HCT116 (cell line): Measurements from ENCODE around the gene TBC1D30. TPM values are rescaled to one million over a fixed set of nuclear protein-coding genes. Genes with fewer than 3 reads are reported as not detected.

Source experiments
- ATAC-seq: fragments of 200-7000 bp; cut with Tn5 transposase; 2 replicates; pipeline ENCODE4 v1.9.1; 2020; ENCODE audit warnings: mild to moderate bottlenecking, moderate library complexity
- BruUV-seq: library from RNA; stranded (reverse); fragments of 400-500 nt; replicated peaks from 2 replicates; lab custom pipeline; 2021; lab: Mats Ljungman, UMichigan
- CTCF ChIA-PET: fragments of 300-600 bp; sonication (Branson Sonifier 250); formaldehyde crosslinking; loops from one replicate; lab custom pipeline; 2021; ENCODE audit warnings: antibody characterized with exemption; lab: Charles Lee
- POLR2A ChIA-PET: fragments of 300-600, 350-600 bp; sonication (Branson Sonifier 250); formaldehyde crosslinking; loops from one replicate; lab custom pipeline; 2021; ENCODE audit warnings: antibody characterized with exemption; lab: Charles Lee
- RAD21 ChIA-PET, 2 experiments: fragments of 300-600 bp; sonication (Branson Sonifier 250); formaldehyde crosslinking; loops; one replicate each; lab custom pipeline; 2023; ENCODE audit warnings: low total read pairs in 2 of 2; ENCODE audit not compliant: uncharacterized antibody in 2 of 2, unreplicated experiment in 2 of 2, low non-redundant PET in 1 of 2; lab: Charles Lee
- DNase-seq: peaks from one replicate; pipeline ENCODE4 v3.0.0-alpha.2; 2010; ENCODE audit warnings: low read depth, low spot score
- H2AFZ ChIP-seq: fragments of 200-600 bp; shearing (Covaris generic), sonication (generic); 2 replicates; pipeline ENCODE4 v1.6.1; 2017; ENCODE audit warnings: low read depth, mixed run types, mixed read lengths, antibody characterized with exemption, low read length; ENCODE audit not compliant: poor library complexity, severe bottlenecking
- H3K27ac ChIP-seq: 2 replicates; pipeline ENCODE4 v1.5.1; 2012; ENCODE audit warnings: low read depth, low read length
- H3K27me3 ChIP-seq: fragments of 200-600 bp; sonication (generic); 2 replicates; pipeline ENCODE4 v1.6.1; 2016; ENCODE audit warnings: mixed run types, low read length, mixed read lengths; ENCODE audit not compliant: insufficient read depth
- H3K36me3 ChIP-seq, 2 experiments: fragments of 200-500 bp in 1 of 2; fragments of 200-600 bp in 1 of 2; sonication (Bioruptor generic) in 1 of 2; sonication (generic) in 1 of 2; 2 replicates each; pipeline versions ENCODE4 v1.5.1 to v1.6.1; 2014 to 2016; ENCODE audit warnings: low read length in 2 of 2, inconsistent platforms in 1 of 2, mixed read lengths in 1 of 2, mixed run types in 1 of 2; ENCODE audit not compliant: insufficient read depth in 2 of 2, control insufficient read depth in 1 of 2
- H3K4me1 ChIP-seq, 2 experiments: fragments of 200-600 bp in 1 of 2; sonication (generic) in 1 of 2; 2 replicates each; pipeline versions ENCODE4 v1.5.1 to v1.6.1; 2012 to 2017; ENCODE audit warnings: low read length in 2 of 2, inconsistent platforms in 1 of 2, mild to moderate bottlenecking in 1 of 2, mixed read lengths in 1 of 2, mixed run types in 1 of 2, moderate library complexity in 1 of 2; ENCODE audit not compliant: insufficient read depth in 2 of 2, control insufficient read depth in 1 of 2
- H3K4me2 ChIP-seq: fragments of 200-600 bp; sonication (generic); 2 replicates; pipeline ENCODE4 v1.6.1; 2017; ENCODE audit warnings: mixed run types, low read length, mixed read lengths
- H3K4me3 ChIP-seq, 2 experiments: fragments of 200-600 bp in 1 of 2; sonication (generic) in 1 of 2; replicated peaks in 1 of 2; 2 replicates each; pipeline ENCODE4 v1.5.1; 2011 to 2016; ENCODE audit warnings: low read length in 2 of 2, control low read depth in 1 of 2, low read depth in 1 of 2, mild to moderate bottlenecking in 1 of 2, mixed read lengths in 1 of 2, mixed run types in 1 of 2
- H3K79me2 ChIP-seq: fragments of 200-600 bp; sonication (generic); 2 replicates; pipeline ENCODE4 v1.6.1; 2017; ENCODE audit warnings: mild to moderate bottlenecking, mixed run types, low read length, moderate library complexity, mixed read lengths; ENCODE audit not compliant: insufficient read depth
- H3K9ac ChIP-seq: fragments of 200-600 bp; sonication (generic); 2 replicates; pipeline ENCODE4 v1.6.1; 2016; ENCODE audit warnings: low read length, mixed read lengths
- H3K9me2 ChIP-seq: fragments of 200-600 bp; sonication (generic), shearing (Covaris generic); 2 replicates; pipeline ENCODE4 v1.6.1; 2017; ENCODE audit warnings: mixed run types, mild to moderate bottlenecking, moderate library complexity; ENCODE audit not compliant: insufficient read depth
- H3K9me3 ChIP-seq, 2 experiments: fragments of 200-500 bp in 1 of 2; fragments of 200-600 bp in 1 of 2; sonication (Bioruptor generic) in 1 of 2; sonication (generic) in 1 of 2; 2 replicates each; pipeline ENCODE4 v1.6.1; 2014 to 2017; ENCODE audit warnings: low read length in 2 of 2, mixed read lengths in 2 of 2, inconsistent platforms in 1 of 2, low read depth in 1 of 2, mild to moderate bottlenecking in 1 of 2, mixed run types in 1 of 2, moderate library complexity in 1 of 2; ENCODE audit not compliant: control insufficient read depth in 1 of 2, insufficient read depth in 1 of 2
- H4K20me1 ChIP-seq: fragments of 200-600 bp; sonication (generic), shearing (Covaris generic); 2 replicates; pipeline ENCODE4 v1.6.1; 2017; ENCODE audit warnings: mixed run types, mild to moderate bottlenecking, moderate library complexity; ENCODE audit not compliant: insufficient read depth
- CBX3 ChIP-seq: IDR thresholded peaks from 2 replicates; pipeline ENCODE4 v1.6.1; 2012; ENCODE audit warnings: low read depth
- CEBPB ChIP-seq: IDR thresholded peaks from 2 replicates; pipeline ENCODE4 v1.6.1; 2012; ENCODE audit warnings: low read depth
- EGR1 ChIP-seq: IDR thresholded peaks from 2 replicates; pipeline ENCODE4 v1.6.1; 2012; ENCODE audit warnings: low read depth
- ELF1 ChIP-seq: IDR thresholded peaks from 2 replicates; pipeline ENCODE4 v1.6.1; 2012; ENCODE audit warnings: low read depth, borderline replicate concordance
- EZH2 ChIP-seq: fragments of 200-600 bp; sonication (generic); IDR thresholded peaks from 2 replicates; pipeline ENCODE4 v1.6.1; 2017; ENCODE audit warnings: antibody characterized with exemption, mixed run types
- FOSL1 ChIP-seq: IDR thresholded peaks from 2 replicates; pipeline ENCODE4 v1.6.1; 2012; ENCODE audit warnings: low read depth
- JUND ChIP-seq: IDR thresholded peaks from 2 replicates; pipeline ENCODE4 v1.6.1; 2012
- POLR2A ChIP-seq: IDR thresholded peaks from 2 replicates; pipeline ENCODE4 v1.7.0; 2011; ENCODE audit warnings: borderline replicate concordance; ENCODE audit not compliant: insufficient read depth, insufficient read length; ENCODE audit errors: extremely low read depth
- POLR2AphosphoS5 ChIP-seq: IDR thresholded peaks from 2 replicates; pipeline ENCODE4 v1.6.1; 2011; ENCODE audit warnings: mild to moderate bottlenecking, low read depth, low read length, moderate library complexity
- RAD21 ChIP-seq: IDR thresholded peaks from 2 replicates; pipeline ENCODE4 v1.6.1; 2012; ENCODE audit warnings: low read depth, mild to moderate bottlenecking
- SIN3A ChIP-seq: IDR thresholded peaks from 2 replicates; pipeline ENCODE4 v1.6.1; 2012; ENCODE audit warnings: low read depth
- SP1 ChIP-seq: IDR thresholded peaks from 2 replicates; pipeline ENCODE4 v1.6.1; 2012; ENCODE audit warnings: low read depth
- TCF7L2 ChIP-seq: IDR thresholded peaks from 2 replicates; pipeline ENCODE4 v1.7.0; 2011; ENCODE audit warnings: borderline replicate concordance, inconsistent platforms; ENCODE audit not compliant: insufficient read depth, insufficient read length; ENCODE audit errors: extremely low read depth
- YY1 ChIP-seq: IDR thresholded peaks from 2 replicates; pipeline ENCODE4 v1.6.1; 2011; ENCODE audit warnings: low read length, low read depth, moderate library complexity, mild to moderate bottlenecking; ENCODE audit not compliant: insufficient replicate concordance; ENCODE audit errors: extremely low read depth
- intact Hi-C: fragments of 100-400 bp; cut with micrococcal nuclease; formaldehyde crosslinking; loops from 2 replicates; pipeline ENCODE4 v1.10.0; 2022
- total RNA-seq: library from RNA; stranded (reverse); gene quantifications from one replicate; pipeline ENCODE4 v1.2.1, GENCODE V29; 2021; ENCODE audit not compliant: unreplicated experiment
- TF ChIP-seq, protein P1 (sequence below): IDR thresholded peaks from 2 replicates; pipeline ENCODE4 v1.6.1; 2012
- TF ChIP-seq, protein P2 (sequence below): IDR thresholded peaks from 2 replicates; pipeline ENCODE4 v1.6.1; 2012
- TF ChIP-seq, protein P3 (sequence below), 3 experiments: fragments of 200-600 bp in 1 of 3; sonication (generic) in 1 of 3; IDR thresholded peaks in 2 of 3; conservative IDR thresholded peaks in 1 of 3; 2 replicates each; pipeline ENCODE4 v1.5.1; 2012 to 2017; ENCODE audit warnings: low read depth in 2 of 3, low read length in 2 of 3, antibody characterized with exemption in 1 of 3, borderline replicate concordance in 1 of 3, control low read depth in 1 of 3, mild to moderate bottlenecking in 1 of 3, mixed read lengths in 1 of 3, mixed run types in 1 of 3, moderate library complexity in 1 of 3; ENCODE audit not compliant: insufficient read depth in 1 of 3
- TF ChIP-seq, protein P4 (sequence below): IDR thresholded peaks from 2 replicates; pipeline ENCODE4 v1.6.1; 2011; ENCODE audit warnings: mild to moderate bottlenecking, low read length, moderate library complexity; ENCODE audit not compliant: insufficient replicate concordance; ENCODE audit errors: extremely low read depth

Gene TBC1D30
- total RNA-seq, 1 experiment from 2014 or later: 24.1 TPM

DNA sequence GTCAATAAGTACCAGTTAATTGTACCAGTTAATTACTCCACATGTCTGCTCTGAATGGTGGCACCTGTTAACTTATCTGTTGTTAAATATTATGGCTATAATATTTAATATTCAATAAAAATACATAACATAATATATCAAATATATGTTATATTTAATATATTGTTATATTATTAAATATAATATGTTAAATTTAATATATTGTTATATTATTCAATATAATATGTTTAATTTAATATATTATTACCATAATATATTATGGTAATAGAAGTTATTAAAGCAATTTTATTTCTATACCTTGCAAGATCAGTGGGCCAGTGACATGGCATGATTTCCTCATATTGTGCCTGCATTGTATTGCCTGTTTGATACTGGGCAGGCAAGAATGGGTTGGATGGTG lies 98.4 kb downstream of the TBC1D30 start:
- Histone ChIP-seq H3K4me1 (no peaks in the 10 kb centered on the region), H3K9me3 (no peaks in the 10 kb centered on the region), H3K4me3 (no peak overlapping the region), H3K27me3 (no peaks in the 10 kb centered on the region), H3K4me2 (no peak overlapping the region), H2AFZ (no peak overlapping the region), H3K9ac (no peak overlapping the region), H3K36me3 (no peaks in the 10 kb centered on the region)
- DNase-seq (no peak), ATAC-seq (no peak)
- ChIA-PET CTCF (no interaction called here), POLR2A (no interaction called here)
- no TSS peak for BruUV-seq
- intact Hi-C loops: no loop called here
- TF ChIP-seq, protein P1, sequence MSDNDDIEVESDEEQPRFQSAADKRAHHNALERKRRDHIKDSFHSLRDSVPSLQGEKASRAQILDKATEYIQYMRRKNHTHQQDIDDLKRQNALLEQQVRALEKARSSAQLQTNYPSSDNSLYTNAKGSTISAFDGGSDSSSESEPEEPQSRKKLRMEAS: no peak
- no peak for TF ChIP-seq SIN3A
- TF ChIP-seq, protein P2, sequence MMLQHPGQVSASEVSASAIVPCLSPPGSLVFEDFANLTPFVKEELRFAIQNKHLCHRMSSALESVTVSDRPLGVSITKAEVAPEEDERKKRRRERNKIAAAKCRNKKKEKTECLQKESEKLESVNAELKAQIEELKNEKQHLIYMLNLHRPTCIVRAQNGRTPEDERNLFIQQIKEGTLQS: no peak
- no peak for TF ChIP-seq POLR2AphosphoS5
- TF ChIP-seq CEBPB: no peak
- TF ChIP-seq ELF1: no peak
- no peak for TF ChIP-seq YY1
- TF ChIP-seq SP1: no peak
- no peak for TF ChIP-seq FOSL1
- TF ChIP-seq JUND: no peak
- TF ChIP-seq, all 23 proteins: peak for 0
- no peaks in the 10 kb centered on the region for H3K9me2 ChIP-seq
- RAD21 ChIA-PET: no interaction called here
- no peaks in the 10 kb centered on the region for H3K79me2 ChIP-seq
- no peaks in the 10 kb centered on the region for H4K20me1 ChIP-seq
- no peak overlapping the region for H3K27ac ChIP-seq

DNA sequence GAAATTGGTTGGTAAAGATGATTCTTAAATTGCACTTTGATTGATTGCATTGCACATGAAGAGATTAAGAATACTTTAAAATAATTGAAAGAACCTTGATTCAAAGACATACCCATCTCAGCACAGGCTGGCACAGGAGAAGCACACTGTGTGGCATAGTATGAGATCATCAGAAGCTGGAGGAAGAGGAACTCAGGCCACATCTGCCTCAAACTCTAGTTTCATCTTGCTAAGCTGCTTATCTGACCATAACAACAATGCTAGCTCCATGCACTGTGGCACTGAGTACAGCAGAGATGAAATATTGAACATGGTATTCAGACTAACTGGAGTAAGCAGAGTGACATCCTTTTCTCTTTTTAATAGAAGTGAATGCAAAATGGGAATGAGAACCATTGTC lies 99.1 kb downstream of the TBC1D30 start:
- ATAC-seq (no peak), DNase-seq (no peak)
- H4K20me1 ChIP-seq: no peaks in the 10 kb centered on the region
- H3K27ac ChIP-seq: no peak overlapping the region
- no peaks in the 10 kb centered on the region for H3K27me3 ChIP-seq
- no peaks in the 10 kb centered on the region for H3K4me1 ChIP-seq
- CTCF ChIA-PET: no interaction called here
- no peaks in the 10 kb centered on the region for H3K36me3 ChIP-seq
- H3K4me2 ChIP-seq: no peak overlapping the region
- H3K9me2 ChIP-seq: no peaks in the 10 kb centered on the region
- no peak overlapping the region for H3K9ac ChIP-seq
- H3K9me3 ChIP-seq: no peaks in the 10 kb centered on the region
- POLR2A ChIA-PET: no interaction called here
- no TSS peak for BruUV-seq
- RAD21 ChIA-PET: no interaction called here
- no peak overlapping the region for H2AFZ ChIP-seq
- no peaks in the 10 kb centered on the region for H3K79me2 ChIP-seq
- no peak overlapping the region for H3K4me3 ChIP-seq
- intact Hi-C loops: no loop called here
- TF ChIP-seq CEBPB (no peak), POLR2AphosphoS5 (no peak), POLR2A (no peak), RAD21 (no peak), TCF7L2 (no peak), EGR1 (no peak), CBX3 (no peak), EZH2 (no peak)
- TF ChIP-seq, protein P3, sequence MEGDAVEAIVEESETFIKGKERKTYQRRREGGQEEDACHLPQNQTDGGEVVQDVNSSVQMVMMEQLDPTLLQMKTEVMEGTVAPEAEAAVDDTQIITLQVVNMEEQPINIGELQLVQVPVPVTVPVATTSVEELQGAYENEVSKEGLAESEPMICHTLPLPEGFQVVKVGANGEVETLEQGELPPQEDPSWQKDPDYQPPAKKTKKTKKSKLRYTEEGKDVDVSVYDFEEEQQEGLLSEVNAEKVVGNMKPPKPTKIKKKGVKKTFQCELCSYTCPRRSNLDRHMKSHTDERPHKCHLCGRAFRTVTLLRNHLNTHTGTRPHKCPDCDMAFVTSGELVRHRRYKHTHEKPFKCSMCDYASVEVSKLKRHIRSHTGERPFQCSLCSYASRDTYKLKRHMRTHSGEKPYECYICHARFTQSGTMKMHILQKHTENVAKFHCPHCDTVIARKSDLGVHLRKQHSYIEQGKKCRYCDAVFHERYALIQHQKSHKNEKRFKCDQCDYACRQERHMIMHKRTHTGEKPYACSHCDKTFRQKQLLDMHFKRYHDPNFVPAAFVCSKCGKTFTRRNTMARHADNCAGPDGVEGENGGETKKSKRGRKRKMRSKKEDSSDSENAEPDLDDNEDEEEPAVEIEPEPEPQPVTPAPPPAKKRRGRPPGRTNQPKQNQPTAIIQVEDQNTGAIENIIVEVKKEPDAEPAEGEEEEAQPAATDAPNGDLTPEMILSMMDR (IDR thresholded peaks at IDR 0.05 in 2 of 3, conservative IDR thresholded peaks at IDR 0.05 in 1 of 3; ENCODE audit: borderline replicate concordance in 1 of 3, insufficient read depth in 1 of 3, low read depth in 2 of 3, low read length in 2 of 3): no peak
- TF ChIP-seq, protein P2: no peak
- TF ChIP-seq, protein P4, sequence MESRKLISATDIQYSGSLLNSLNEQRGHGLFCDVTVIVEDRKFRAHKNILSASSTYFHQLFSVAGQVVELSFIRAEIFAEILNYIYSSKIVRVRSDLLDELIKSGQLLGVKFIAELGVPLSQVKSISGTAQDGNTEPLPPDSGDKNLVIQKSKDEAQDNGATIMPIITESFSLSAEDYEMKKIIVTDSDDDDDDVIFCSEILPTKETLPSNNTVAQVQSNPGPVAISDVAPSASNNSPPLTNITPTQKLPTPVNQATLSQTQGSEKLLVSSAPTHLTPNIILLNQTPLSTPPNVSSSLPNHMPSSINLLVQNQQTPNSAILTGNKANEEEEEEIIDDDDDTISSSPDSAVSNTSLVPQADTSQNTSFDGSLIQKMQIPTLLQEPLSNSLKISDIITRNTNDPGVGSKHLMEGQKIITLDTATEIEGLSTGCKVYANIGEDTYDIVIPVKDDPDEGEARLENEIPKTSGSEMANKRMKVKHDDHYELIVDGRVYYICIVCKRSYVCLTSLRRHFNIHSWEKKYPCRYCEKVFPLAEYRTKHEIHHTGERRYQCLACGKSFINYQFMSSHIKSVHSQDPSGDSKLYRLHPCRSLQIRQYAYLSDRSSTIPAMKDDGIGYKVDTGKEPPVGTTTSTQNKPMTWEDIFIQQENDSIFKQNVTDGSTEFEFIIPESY: no peak
- TF ChIP-seq, protein P1: no peak
